PC-9 (cell line): ENCODE measurements around the gene PRKCH. TPM values are rescaled to one million over a fixed set of nuclear protein-coding genes. Genes with fewer than 3 reads are reported as not detected.

Experiments used
- BruUV-seq: library from RNA; stranded (reverse); fragments of 400-500 nt; replicated peaks from 2 replicates; lab custom pipeline; 2021; lab: Mats Ljungman, UMichigan
- CTCF ChIA-PET: fragments of 300-600 bp; sonication (Branson Sonifier 250); formaldehyde crosslinking; loops from one replicate; lab custom pipeline; 2022; ENCODE audit warnings: antibody characterized with exemption; lab: Charles Lee
- POLR2A ChIA-PET: fragments of 300-600 bp; sonication (Branson Sonifier 250); formaldehyde crosslinking; loops from one replicate; lab custom pipeline; 2022; ENCODE audit warnings: antibody characterized with exemption; ENCODE audit not compliant: unreplicated experiment; lab: Charles Lee
- DNase-seq, 2 experiments: peaks; one replicate each; pipeline versions ENCODE4 v3.0.0 to v3.0.0-alpha.2; 2015 to 2022; ENCODE audit warnings: mixed read lengths in 1 of 2
- H2AFZ ChIP-seq: fragments of 200-600 bp; sonication (generic); 2 replicates; pipeline ENCODE4 v1.8.1; 2017; ENCODE audit warnings: antibody characterized with exemption
- H3F3A ChIP-seq: fragments of 200-600 bp; sonication (generic); 2 replicates; pipeline ENCODE4 v1.8.1; 2017; ENCODE audit warnings: antibody characterized with exemption, mild to moderate bottlenecking, low read depth; ENCODE audit not compliant: insufficient read depth
- H3K27ac ChIP-seq: fragments of 200-600 bp; sonication (generic); 2 replicates; pipeline ENCODE4 v1.6.1; 2016; ENCODE audit warnings: mixed run types
- H3K27me3 ChIP-seq: fragments of 200-600 bp; sonication (generic); 2 replicates; pipeline ENCODE4 v1.6.1; 2016; ENCODE audit warnings: low read depth, mixed run types; ENCODE audit not compliant: insufficient read depth
- H3K36me3 ChIP-seq: fragments of 200-600 bp; sonication (generic); 2 replicates; pipeline ENCODE4 v1.6.1; 2016; ENCODE audit warnings: low read depth, mixed run types
- H3K4me1 ChIP-seq: fragments of 200-600 bp; sonication (generic); replicated peaks from 2 replicates; pipeline ENCODE4 v1.6.1; 2016; ENCODE audit warnings: mixed run types; ENCODE audit not compliant: insufficient read depth
- H3K4me2 ChIP-seq: fragments of 200-600 bp; sonication (generic); 2 replicates; pipeline ENCODE4 v1.6.1; 2017; ENCODE audit warnings: mixed run types
- H3K4me3 ChIP-seq: fragments of 200-600 bp; sonication (generic); 2 replicates; pipeline ENCODE4 v1.6.1; 2016; ENCODE audit warnings: mixed run types
- H3K79me2 ChIP-seq: fragments of 200-600 bp; sonication (generic); 2 replicates; pipeline ENCODE4 v1.6.1; 2017; ENCODE audit warnings: low read depth, mixed run types
- H3K9me2 ChIP-seq: fragments of 200-600 bp; sonication (generic); 2 replicates; pipeline ENCODE4 v1.8.1; 2017; ENCODE audit warnings: mild to moderate bottlenecking; ENCODE audit not compliant: insufficient read depth
- H3K9me3 ChIP-seq: fragments of 200-600 bp; sonication (generic); 2 replicates; pipeline ENCODE4 v1.8.1; 2016; ENCODE audit warnings: low read depth; ENCODE audit not compliant: insufficient read depth
- H4K20me1 ChIP-seq: fragments of 200-600 bp; sonication (generic); 2 replicates; pipeline ENCODE4 v1.8.1; 2017; ENCODE audit not compliant: insufficient read depth
- EZH2 ChIP-seq: fragments of 200-600 bp; sonication (generic); IDR thresholded peaks from 2 replicates; pipeline ENCODE4 v1.8.0; 2017; ENCODE audit warnings: antibody characterized with exemption, low read depth
- intact Hi-C: fragments of 100-400 bp; cut with micrococcal nuclease; formaldehyde crosslinking; loops from one replicate; pipeline ENCODE4 v1.10.0; 2022; ENCODE audit not compliant: unreplicated experiment
- total RNA-seq: library from RNA; stranded (reverse); gene quantifications from 2 replicates; pipeline ENCODE4 v1.2.3, GENCODE V29; 2021
- TF ChIP-seq, protein P1 (sequence below): fragments of 200-600 bp; sonication (generic); conservative IDR thresholded peaks from 2 replicates; pipeline ENCODE4 v1.6.1; 2017; ENCODE audit warnings: mixed run types, antibody characterized with exemption, mild to moderate bottlenecking, moderate library complexity

The PRKCH gene
- total RNA-seq, 1 experiment from 2014 or later = 32.4 TPM

DNA sequence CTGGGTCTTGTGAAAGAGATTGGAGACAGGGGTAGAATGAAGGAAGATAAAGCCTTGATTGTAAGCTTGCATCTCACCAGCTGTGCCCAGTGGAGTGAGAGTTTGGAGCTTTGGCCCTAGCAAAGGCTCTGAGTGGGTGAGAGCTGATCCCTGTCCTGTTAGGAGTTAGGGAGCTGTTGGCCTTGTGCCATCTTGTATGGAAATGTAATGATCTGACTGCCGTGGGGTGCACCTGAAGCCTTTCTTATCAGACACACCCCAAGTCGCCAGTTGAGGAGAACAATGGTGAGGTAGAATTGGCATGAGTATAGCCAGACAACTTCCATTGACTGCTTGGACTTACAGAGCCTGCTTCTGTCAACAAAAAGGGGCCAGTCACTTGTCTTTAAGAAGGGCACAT, 130.1 kb downstream of the PRKCH start:
- POLR2A ChIA-PET = no interaction called here
- H4K20me1 ChIP-seq = no peaks in the 10 kb centered on the region
- no peaks in the 10 kb centered on the region for H3K9me3 ChIP-seq
- CTCF ChIA-PET = no interaction called here
- H3K9me2 ChIP-seq = no peaks in the 10 kb centered on the region
- no peak overlapping the region for H3K4me3 ChIP-seq
- intact Hi-C loops = no loop called here
- peaks cover 7% of the 10 kb centered on the region; the same call in 1 of the 2 replicates for H3F3A ChIP-seq
- H3K4me2 ChIP-seq = no peak overlapping the region
- H3K27ac ChIP-seq = no peak overlapping the region
- H3K79me2 ChIP-seq = no peaks in the 10 kb centered on the region
- no peak overlapping the region for H2AFZ ChIP-seq
- H3K36me3 ChIP-seq = no peaks in the 10 kb centered on the region
- no peak for TF ChIP-seq EZH2
- TF ChIP-seq, protein P1, sequence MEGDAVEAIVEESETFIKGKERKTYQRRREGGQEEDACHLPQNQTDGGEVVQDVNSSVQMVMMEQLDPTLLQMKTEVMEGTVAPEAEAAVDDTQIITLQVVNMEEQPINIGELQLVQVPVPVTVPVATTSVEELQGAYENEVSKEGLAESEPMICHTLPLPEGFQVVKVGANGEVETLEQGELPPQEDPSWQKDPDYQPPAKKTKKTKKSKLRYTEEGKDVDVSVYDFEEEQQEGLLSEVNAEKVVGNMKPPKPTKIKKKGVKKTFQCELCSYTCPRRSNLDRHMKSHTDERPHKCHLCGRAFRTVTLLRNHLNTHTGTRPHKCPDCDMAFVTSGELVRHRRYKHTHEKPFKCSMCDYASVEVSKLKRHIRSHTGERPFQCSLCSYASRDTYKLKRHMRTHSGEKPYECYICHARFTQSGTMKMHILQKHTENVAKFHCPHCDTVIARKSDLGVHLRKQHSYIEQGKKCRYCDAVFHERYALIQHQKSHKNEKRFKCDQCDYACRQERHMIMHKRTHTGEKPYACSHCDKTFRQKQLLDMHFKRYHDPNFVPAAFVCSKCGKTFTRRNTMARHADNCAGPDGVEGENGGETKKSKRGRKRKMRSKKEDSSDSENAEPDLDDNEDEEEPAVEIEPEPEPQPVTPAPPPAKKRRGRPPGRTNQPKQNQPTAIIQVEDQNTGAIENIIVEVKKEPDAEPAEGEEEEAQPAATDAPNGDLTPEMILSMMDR = no peak
- BruUV-seq = no TSS peak
- H3K4me1 ChIP-seq = no peaks in the 10 kb centered on the region
- no peaks in the 10 kb centered on the region for H3K27me3 ChIP-seq
- DNase-seq = no peak

DNA sequence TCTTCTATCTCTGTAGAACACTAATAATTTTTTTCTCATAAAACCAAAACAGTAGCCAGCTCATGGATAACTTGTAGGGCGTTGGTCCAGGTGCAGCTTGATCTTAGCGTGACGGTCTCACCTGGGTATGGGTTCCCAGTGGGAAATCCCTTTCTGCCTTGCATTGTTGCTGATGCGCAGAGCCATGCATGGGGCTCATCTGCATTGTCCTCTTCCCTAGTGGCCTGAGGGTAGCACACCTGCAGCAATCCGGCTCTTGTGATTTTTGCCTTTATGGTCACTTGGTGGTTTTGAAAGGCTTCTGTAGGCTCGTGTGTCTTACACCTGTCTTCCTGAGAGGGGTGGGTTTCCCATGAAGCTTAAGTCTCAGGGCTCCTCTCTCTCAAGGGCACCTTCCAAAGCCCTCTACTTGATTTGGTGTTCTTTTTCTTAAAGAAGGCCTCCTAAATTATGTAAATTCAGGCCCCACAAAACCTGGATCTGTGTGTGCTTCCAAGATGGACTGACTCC, 130.6 kb downstream of the PRKCH start:
- BruUV-seq = no TSS peak
- H2AFZ ChIP-seq = no peak overlapping the region
- no peak overlapping the region for H3K4me2 ChIP-seq
- H3K27ac ChIP-seq = no peak overlapping the region
- no peaks in the 10 kb centered on the region for H3K9me3 ChIP-seq
- intact Hi-C loops = no loop called here
- ChIA-PET POLR2A (no interaction called here), CTCF (no interaction called here)
- no peaks in the 10 kb centered on the region for H3K9me2 ChIP-seq
- H3K4me1 ChIP-seq = no peaks in the 10 kb centered on the region
- no peak overlapping the region for H3K4me3 ChIP-seq
- no peaks in the 10 kb centered on the region for H3K36me3 ChIP-seq
- DNase-seq = no peak
- H3K79me2 ChIP-seq = no peaks in the 10 kb centered on the region
- no peaks in the 10 kb centered on the region for H4K20me1 ChIP-seq
- TF ChIP-seq, protein P1 = no peak
- no peak for TF ChIP-seq EZH2
- H3F3A ChIP-seq = peaks cover 7% of the 10 kb centered on the region; the same call in 1 of the 2 replicates
- no peaks in the 10 kb centered on the region for H3K27me3 ChIP-seq

GRCh38 chr14:61452452-61452851, 131.1 kb downstream of the PRKCH start:
- H2AFZ ChIP-seq = no peak overlapping the region
- CTCF ChIA-PET = interaction anchor here (0.6 kb wide), 1 partner anchor 161 kb away, joined by 8 read pairs; no protein-coding TSS in a partner anchor

More at GRCh38 chr14:61452452-61452851, 131.1 kb downstream of the PRKCH start:
- DNase-seq = no peak
- Histone ChIP-seq H3K27ac (no peak overlapping the region), H3K4me1 (no peaks in the 10 kb centered on the region), H3K4me3 (no peak overlapping the region), H3K36me3 (peaks cover 2% of the 10 kb centered on the region; the same call in 1 of the 2 replicates), H3K9me3 (no peaks in the 10 kb centered on the region), H4K20me1 (no peaks in the 10 kb centered on the region), H3K4me2 (no peak overlapping the region), H3F3A (peaks cover 7% of the 10 kb centered on the region; the same call in 1 of the 2 replicates), H3K9me2 (no peaks in the 10 kb centered on the region), H3K27me3 (no peaks in the 10 kb centered on the region), H3K79me2 (no peaks in the 10 kb centered on the region)
- TF ChIP-seq, protein P1 = no peak
- no peak for TF ChIP-seq EZH2
- no TSS peak for BruUV-seq
- POLR2A ChIA-PET = no interaction called here
- intact Hi-C loops = no loop called here
